ENCODE data around the gene GRAP.
"Not testable (repeated sequence)": the region's sequence is repeated elsewhere in the genome, so short reads cannot be mapped to it uniquely, and the experiment has no call there.

DNA sequence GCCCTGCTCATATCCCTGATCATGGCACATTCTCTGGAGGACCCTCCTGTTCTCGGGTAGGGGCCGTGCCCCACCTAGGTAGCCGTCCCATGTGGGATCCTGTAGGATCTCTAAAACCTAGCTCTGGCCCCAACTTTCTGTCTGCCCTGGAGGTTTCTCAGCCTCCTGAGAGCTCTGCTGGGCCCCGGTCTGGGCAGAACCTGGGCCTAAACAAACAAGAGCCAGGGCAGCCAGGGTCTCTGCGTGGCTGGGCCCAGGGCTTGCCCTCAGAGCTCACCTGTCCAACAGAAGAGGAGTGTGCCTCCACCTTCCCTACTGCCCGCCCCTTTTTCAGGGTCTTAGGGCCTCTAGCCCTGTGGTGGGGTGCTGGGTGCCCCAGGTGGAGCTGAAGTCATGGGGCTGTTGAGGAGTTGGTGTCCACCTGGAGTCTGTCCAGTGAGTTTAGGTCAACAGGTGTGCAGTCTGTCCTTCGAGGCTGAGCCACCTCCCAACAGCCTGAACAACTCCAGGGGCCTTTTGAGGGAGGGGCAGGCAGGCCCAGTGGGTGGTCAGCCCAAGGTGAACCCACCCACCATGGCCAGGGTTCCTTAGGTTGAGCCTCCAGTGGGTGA is 25.6 kb downstream of the GRAP start:
- TF ChIP-seq, protein P1, sequence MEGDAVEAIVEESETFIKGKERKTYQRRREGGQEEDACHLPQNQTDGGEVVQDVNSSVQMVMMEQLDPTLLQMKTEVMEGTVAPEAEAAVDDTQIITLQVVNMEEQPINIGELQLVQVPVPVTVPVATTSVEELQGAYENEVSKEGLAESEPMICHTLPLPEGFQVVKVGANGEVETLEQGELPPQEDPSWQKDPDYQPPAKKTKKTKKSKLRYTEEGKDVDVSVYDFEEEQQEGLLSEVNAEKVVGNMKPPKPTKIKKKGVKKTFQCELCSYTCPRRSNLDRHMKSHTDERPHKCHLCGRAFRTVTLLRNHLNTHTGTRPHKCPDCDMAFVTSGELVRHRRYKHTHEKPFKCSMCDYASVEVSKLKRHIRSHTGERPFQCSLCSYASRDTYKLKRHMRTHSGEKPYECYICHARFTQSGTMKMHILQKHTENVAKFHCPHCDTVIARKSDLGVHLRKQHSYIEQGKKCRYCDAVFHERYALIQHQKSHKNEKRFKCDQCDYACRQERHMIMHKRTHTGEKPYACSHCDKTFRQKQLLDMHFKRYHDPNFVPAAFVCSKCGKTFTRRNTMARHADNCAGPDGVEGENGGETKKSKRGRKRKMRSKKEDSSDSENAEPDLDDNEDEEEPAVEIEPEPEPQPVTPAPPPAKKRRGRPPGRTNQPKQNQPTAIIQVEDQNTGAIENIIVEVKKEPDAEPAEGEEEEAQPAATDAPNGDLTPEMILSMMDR (IDR thresholded peaks at IDR 0.05), result not testable (repeated sequence)
- not testable (repeated sequence) for TF ChIP-seq TCF7L2 (IDR thresholded peaks at IDR 0.05; ENCODE audit: low read depth, low read length)

Data from Panc1 (cell line).